Left ventricle myocardium superior (tissue), 1 donor: ENCODE measurements around the gene USP4. TPM values are rescaled to one million over a fixed set of nuclear protein-coding genes. Genes with fewer than 3 reads are reported as not detected.
A peak's percentile ranks its signal among the peaks of the same experiment; 100 is the strongest.
"Not testable (repeated sequence)": the region's sequence is repeated elsewhere in the genome, so short reads cannot be mapped to it uniquely, and the experiment has no call there.

Experiments
- ATAC-seq: fragments of 200-7000 bp; cut with Tn5 transposase; one replicate; pipeline ENCODE4 v1.9.1; 2020; ENCODE audit warnings: mild to moderate bottlenecking, moderate library complexity
- DNase-seq: peaks from one replicate; pipeline ENCODE4 v3.0.0-alpha.2; 2020
- intact Hi-C: fragments of 100-400 bp; cut with micrococcal nuclease; formaldehyde crosslinking; loops from one replicate; pipeline ENCODE4 v1.11.0; 2022
- total RNA-seq: library from RNA; stranded (reverse); fragmentation: NEBNext Ultra II Directional; extraction: Animal tissue kit (Norgen Biotek cat#: 25700); gene quantifications from one replicate; pipeline ENCODE4 v1.2.1, GENCODE V29; 2021
- donor health status: DM: no; HTN: yes; CAD: no; lungs with severe emphysema.

Gene USP4
- total RNA-seq, 1 donor from 2014 or later, result 37.3 TPM

DNA sequence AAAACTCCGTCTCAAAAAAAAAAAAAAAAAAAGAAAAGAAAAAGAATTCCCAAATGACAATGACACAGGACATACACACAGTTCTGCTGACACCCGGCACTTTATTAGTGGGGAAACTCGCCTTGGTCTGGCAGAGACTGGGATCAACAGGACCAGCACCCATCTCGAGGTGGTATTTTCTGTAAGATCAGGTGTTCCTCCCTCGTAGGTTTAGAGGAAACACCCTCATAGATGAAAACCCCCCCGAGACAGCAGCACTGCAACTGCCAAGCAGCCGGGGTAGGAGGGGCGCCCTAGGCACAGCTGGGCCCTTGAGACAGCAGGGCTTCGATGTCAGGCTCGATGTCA is 17.2 kb upstream of the USP4 start:
- ATAC-seq, DNase-seq, intact Hi-C loops: not testable (repeated sequence)

- intact Hi-C loops, result no loop called here
- no peak for DNase-seq
- no peak for ATAC-seq
Observed at GRCh38 chr3:49352890-49353421, 13.1 kb upstream of the USP4 start.

GRCh38 chr3:49352281-49352680 is 12.4 kb upstream of the USP4 start:
- intact Hi-C loops, result no loop called here
- ATAC-seq, result no peak

DNA sequence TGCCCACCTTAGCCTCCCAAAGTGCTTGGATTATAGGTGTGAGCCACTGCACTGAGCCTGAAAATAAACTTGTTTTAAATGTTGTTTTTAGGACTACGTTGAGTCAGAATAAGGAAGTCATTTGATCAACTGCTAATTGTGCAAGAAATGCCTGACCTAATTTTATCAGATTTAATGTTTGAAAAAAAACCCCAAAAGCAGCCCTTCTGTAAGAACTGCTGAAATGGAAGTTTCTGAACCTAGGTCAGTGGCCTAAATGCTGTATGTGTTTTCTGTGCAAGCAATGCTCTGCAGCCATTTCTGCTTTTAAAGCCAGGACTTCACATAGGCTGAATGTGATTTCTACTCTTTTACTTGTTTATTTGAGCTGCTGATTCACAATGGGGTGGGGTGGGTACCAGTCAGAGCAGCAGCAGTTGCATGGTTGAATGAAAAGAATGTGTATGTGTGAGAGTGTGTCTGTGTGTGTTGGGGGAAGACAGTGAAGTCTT is 11.7 kb upstream of the USP4 start:
- DNase-seq (no peak), ATAC-seq (peak; percentile 22)
- intact Hi-C loops, result no loop called here

More at GRCh38 chr3:49352281-49352680, 12.4 kb upstream of the USP4 start:
- no peak for DNase-seq

DNA sequence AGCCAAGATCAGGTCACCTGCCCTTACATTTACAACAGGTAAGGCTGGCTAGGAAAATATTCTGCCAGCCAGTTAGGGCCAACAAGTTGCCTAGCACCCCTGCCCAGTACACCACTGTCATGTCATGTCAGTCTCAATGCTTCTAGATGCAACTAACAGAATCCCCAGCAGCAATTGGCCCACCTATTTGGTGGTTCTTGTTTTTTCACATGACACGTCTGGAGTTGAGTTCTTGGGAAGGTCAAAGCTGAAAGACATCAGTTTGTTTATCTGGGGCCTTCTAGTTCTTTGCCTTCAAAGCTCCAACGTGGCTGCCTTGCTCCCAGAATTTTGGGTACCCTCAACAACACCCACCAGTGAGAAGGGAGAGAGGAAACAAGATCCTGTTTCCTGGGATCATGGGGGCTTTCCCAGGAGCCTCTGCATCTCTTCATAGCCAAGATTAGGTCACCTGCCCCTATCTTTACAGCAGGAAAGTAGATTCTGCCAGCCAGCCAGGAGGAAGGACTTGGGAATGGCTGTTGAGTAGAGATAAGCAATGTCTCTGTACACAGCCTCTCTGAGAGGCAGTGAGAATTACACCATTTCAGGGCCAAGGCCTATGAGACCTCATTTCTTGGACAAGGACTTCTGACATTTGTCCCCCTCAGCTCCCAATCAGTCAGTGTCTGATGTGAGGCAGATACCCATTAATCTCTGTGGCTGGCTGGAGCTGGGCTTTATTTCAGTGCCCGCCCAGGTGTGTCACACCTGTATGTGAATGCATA is 9.7 kb upstream of the USP4 start:
- intact Hi-C loops, result no loop called here
- ATAC-seq (no peak), DNase-seq (no peak)

DNA sequence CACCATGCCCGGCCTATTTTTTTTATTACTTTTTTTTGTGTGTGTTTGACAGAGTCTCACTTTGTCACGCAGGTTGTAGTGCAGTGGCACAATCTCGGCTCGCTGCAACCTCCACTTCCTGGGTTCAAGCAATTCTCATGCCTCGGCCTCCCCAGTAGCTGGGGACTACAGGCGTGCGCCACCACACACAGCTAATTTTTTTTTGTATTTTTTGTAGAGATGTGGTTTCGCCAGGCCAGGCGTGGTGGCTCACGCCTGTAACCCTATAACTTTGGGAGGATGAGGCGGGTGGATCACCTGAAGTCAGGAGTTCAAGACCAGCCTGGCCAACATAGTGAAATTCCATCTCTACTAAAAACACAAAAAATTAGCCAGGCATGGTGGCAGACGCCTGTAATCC is 8.5 kb upstream of the USP4 start:
- intact Hi-C loops, ATAC-seq, DNase-seq: not testable (repeated sequence)

DNA sequence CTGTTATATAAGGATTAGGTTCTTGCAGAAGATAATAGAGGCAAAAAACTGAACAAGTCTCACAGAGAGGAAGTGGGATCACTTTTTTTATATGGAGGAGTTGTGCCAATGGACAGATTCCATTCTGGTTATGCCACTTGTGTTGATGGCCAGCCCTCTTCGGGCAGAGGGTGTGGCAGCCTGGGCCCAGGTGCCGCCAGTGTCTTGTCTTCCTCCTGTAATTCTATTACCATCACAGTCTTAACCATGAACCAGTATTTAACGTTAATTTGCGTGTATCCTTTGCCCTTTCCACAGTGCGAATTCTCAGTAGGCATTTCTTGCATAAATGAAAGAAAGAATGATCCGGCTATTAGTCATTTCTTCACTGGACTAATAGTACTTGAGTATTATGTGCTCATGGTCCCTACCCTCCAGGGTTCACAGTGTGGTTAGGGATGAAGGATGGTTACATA is 7.0 kb upstream of the USP4 start:
- no peak for DNase-seq
- ATAC-seq, result no peak
- intact Hi-C loops, result no loop called here

DNA sequence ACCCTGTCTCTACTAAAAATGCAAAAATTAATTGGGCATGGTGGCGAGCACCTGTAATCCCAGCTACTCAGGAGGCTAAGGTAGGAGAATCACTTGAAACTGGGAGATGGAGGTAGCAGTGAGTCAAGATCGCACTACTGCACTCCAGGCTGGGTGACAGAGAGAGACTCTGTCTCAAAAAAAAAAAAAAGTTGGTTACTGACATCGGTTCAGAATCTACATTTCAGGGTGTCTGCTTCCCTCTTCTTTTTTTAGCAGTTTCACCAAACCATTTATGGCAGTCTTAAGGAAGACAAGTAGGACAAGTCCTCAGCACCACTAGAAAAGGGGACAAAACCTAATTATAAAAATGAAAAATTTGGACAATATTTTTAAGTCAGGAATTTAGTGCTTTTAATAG is 3.3 kb upstream of the USP4 start:
- DNase-seq (no peak), ATAC-seq (no peak)
- intact Hi-C loops, result no loop called here

DNA sequence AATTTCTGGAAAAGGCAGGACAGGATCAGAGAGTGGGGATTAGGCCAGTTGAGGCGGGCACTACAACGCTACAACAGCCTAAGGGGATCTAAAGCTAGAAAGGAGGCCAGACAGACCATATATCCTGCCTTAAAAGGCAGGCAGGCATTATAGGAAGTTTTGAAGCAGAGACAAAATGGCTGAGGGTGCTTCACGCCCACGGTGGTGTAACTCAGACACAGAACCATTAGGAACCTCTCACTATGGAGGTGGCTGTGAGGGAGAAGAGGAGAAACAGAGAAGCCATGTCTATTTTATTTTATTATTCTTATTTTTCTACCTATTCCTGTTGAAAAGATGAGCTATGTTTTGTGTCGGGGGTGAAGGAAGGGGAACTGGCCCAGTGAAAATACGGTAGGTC is 2.1 kb upstream of the USP4 start:
- DNase-seq, result no peak
- intact Hi-C loops, result no loop called here

GRCh38 chr3:49339581-49339940 is 292 bp downstream of the USP4 start:
- peak; percentile 55 for DNase-seq

More for the DNA sequence above, 2.1 kb upstream of the USP4 start:
- ATAC-seq, result no peak

DNA sequence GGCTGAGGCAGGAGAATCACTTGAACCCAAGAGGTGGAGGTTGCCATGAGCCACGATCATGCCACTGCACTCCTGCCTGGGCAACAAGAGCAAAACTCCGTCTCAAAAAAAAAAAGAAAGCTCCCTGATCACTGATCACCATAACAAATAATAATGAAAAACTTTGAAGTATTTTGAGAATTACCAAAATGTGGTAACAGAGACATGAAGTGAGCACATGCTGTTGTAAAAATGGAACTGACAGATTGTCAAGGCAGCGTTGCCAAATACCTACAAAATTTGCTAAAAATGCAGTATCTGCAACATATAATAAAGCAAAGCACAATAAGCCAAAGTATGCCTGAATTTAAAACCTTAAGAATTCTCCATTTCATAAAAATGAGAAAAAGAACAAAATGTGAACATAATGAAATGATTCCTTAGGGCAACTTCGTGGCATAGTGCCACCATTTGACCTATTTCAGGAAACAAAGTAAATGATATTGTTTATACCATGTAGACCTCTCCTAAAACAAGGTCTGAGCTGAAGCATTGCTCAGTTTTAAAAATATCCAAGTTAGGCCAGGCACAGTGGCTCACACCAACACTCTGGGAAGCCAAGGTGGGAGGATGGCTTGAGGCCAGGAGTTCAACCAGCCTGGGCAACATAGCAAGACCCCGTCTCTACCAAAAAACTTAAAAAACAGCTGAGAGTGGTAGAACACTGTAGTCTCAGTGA is 5.8 kb downstream of the USP4 start:
- intact Hi-C loops, result no loop called here
- DNase-seq (no peak), ATAC-seq (no peak)

More at GRCh38 chr3:49339581-49339940, 292 bp downstream of the USP4 start:
- peak; percentile 14 for ATAC-seq
- intact Hi-C loops, result no loop called here

- DNase-seq, result no peak
- peak; percentile 36 for ATAC-seq
- intact Hi-C loops, result no loop called here
Observed at GRCh38 chr3:49333091-49333490, 6.8 kb downstream of the USP4 start.

DNA sequence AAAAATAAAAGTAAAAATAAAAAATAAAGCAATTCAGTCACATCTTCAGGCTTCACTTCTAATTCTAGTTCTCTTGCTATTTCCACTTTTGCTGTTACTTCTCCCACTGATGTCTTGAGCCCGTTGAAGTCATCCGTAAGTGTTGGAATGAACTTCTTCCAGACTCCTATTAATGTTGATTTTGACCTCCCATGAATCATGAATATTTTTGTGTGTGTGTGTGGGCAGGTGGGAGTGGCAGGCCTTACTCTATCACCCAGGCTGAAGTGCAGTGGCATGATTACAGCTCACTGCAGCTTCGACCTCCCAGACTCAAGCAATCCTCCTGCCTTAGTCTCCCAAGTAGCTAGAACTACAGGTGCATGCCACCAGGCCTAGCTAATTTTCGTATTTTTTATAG is 10.7 kb downstream of the USP4 start:
- ATAC-seq, result no peak
- intact Hi-C loops, result no loop called here
- no peak for DNase-seq

GRCh38 chr3:49328350-49328749 is 11.5 kb downstream of the USP4 start:
- intact Hi-C loops, ATAC-seq, DNase-seq: not testable (repeated sequence)

DNA sequence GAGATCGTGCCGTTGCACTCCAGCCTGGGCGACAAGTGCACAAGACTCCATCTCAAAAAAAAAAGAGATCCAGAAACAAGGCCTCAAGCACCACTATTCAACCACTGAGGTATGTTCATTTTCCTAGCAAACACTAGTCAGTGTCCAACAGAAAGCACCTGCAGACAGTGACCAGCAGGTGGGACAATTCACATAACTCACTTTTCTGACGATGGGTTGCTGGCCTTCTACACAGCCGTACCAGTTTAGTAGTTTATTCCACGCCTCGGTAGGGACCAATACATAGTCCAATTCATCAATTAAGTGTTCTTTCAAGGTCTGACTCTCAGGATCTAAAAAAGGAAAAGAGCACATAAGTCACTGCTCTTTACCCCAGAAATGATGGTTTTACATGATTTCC is 12.4 kb downstream of the USP4 start:
- DNase-seq (no peak), ATAC-seq (no peak)
- intact Hi-C loops, result no loop called here

- DNase-seq (no peak), ATAC-seq (no peak)
- intact Hi-C loops, result no loop called here
Observed at GRCh38 chr3:49324768-49325167, 15.1 kb downstream of the USP4 start.

DNA sequence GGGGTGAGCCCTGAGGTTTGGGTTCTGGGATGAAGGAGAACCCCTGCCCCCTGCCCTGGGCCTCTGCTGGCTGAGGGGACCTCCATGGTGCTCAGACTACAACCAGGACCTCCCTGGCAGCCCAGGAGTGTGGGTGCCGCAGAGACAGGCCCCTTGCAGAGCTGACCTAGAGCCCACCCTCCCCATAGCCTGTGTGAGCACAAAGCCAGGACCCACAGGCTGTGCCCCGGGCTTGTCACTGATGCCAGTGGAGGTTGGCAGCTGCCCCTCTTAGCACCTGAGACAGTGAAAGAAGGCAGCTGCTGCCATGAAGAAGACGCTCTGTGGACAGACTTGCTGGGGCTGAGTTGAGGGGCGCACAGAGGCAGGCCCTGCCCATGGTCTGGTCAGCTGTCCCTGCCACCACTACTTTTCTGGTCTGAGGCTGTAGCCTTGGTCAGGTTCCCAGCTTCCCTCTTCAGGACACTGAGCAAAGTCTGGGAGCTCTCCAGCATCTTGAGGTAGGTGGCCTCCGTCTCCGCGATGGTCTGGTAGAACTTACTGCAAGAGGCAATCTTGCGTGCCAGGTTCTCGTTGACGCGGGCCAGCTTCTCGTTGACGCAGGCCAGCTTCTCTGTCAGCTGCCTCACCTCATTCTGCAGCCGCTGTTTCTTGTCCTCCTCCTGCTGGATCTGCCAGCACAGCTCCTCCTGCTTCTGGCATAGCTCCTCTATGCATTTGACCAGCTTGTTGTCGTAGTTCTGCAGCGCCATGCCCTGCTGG is 23.0 kb downstream of the USP4 start:
- no peak for ATAC-seq

GRCh38 chr3:49313896-49314688 is 25.8 kb downstream of the USP4 start:
- no peak for DNase-seq
- intact Hi-C loops, result no loop called here
- ATAC-seq, result no peak

More for the DNA sequence above, 23.0 kb downstream of the USP4 start:
- no peak for DNase-seq
- intact Hi-C loops, result no loop called here

DNA sequence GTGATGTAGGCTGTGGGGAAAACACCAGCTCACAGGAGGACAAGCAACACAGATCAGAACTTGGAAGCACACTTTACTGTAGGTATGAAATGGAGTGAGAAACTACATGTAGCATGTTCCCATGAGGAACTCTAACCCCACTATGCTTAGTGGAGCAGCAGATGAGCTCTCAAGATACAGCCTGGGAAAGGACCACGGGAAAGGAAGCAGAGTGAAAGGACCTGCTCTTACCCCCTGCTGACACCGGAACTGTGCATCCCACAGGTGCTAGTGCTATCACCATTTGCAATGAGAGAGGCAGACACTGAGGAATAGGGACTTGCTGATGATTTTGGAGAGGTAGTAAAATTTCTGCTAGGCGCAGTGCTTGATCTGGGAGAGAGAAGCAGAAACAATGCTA is 28.6 kb downstream of the USP4 start:
- DNase-seq (no peak), ATAC-seq (no peak)
- intact Hi-C loops, result no loop called here
